PFSK-1 (cell line): ENCODE measurements around the gene CNGA4.

ENCODE experiments used
- POLR2AphosphoS5 ChIP-seq: IDR thresholded peaks from 2 replicates; pipeline ENCODE4 v1.6.1; 2012; ENCODE audit warnings: low read depth, mild to moderate bottlenecking, control low read depth, low read length, moderate library complexity
- REST ChIP-seq, 2 experiments: IDR thresholded peaks; 2 replicates each; pipeline versions ENCODE4 v1.6.1 to v1.8.0; 2011 to 2012; ENCODE audit warnings: low read depth in 2 of 2, low read length in 2 of 2, control low read depth in 1 of 2, inconsistent platforms in 1 of 2, mild to moderate bottlenecking in 1 of 2, moderate library complexity in 1 of 2; ENCODE audit not compliant: insufficient read depth in 1 of 2
- TAF1 ChIP-seq: IDR thresholded peaks from 2 replicates; pipeline ENCODE4 v1.6.1; 2012; ENCODE audit warnings: low read length, control low read depth, borderline replicate concordance; ENCODE audit not compliant: insufficient read depth

GRCh38 chr11:6237761-6238302 lies 1.1 kb upstream of the CNGA4 start:
- TF ChIP-seq POLR2AphosphoS5 (no peak), TAF1 (no peak), REST (IDR thresholded peaks at IDR 0.05; ENCODE audit: insufficient read depth in 1 of 2, low read depth in 2 of 2, low read length in 2 of 2) (no peak)
